GM12878 (cell line): Measurements from ENCODE around the gene SRGAP1. TPM values are rescaled to one million over a fixed set of nuclear protein-coding genes. Genes with fewer than 3 reads are reported as not detected.

Experiments
- ATAC-seq: fragments of 200-7000 bp; cut with Tn5 transposase; 3 replicates; pipeline ENCODE4 v1.9.1; 2020; ENCODE audit warnings: mild to moderate bottlenecking, moderate library complexity
- BruUV-seq: library from RNA; stranded (reverse); fragments of 400-500 nt; replicated peaks from 2 replicates; lab custom pipeline; 2021; lab: Mats Ljungman, UMichigan
- CTCF ChIA-PET: fragments of 300-600 bp; sonication (Branson Sonifier 250); formaldehyde crosslinking; extraction: SDS; loops from one replicate; lab custom pipeline; 2021; ENCODE audit warnings: inconsistent platforms; lab: Yijun Ruan, JAX
- POLR2A ChIA-PET: fragments of 350-600 bp; formaldehyde crosslinking; extraction: SDS; loops from one replicate; lab custom pipeline; 2021; ENCODE audit warnings: inconsistent platforms; lab: Charles Lee
- RAD21 ChIA-PET: fragments of 300-600 bp; sonication (Branson Sonifier 250); formaldehyde crosslinking; loops from one replicate; lab custom pipeline; 2023; ENCODE audit warnings: antibody characterized with exemption; ENCODE audit not compliant: unreplicated experiment; lab: Charles Lee
- SMC1A ChIA-PET: fragments of 300-600 bp; sonication (Branson Sonifier 250); formaldehyde crosslinking; loops from one replicate; lab custom pipeline; 2023; ENCODE audit not compliant: unreplicated experiment, uncharacterized antibody; lab: Charles Lee
- DNase-seq: peaks from one replicate; pipeline ENCODE4 v3.0.0-alpha.2; 2011; ENCODE audit warnings: low read depth, low spot score
- FAIRE-seq: peaks from 3 replicates; lab custom pipeline; 2011; peaks lifted over from hg19 to GRCh38; lab: Jason Lieb, UNC
- H2AFZ ChIP-seq: 2 replicates; pipeline ENCODE4 v1.6.0; 2011; ENCODE audit warnings: low read depth, low read length, control low read depth; ENCODE audit not compliant: control insufficient read depth
- H3K27ac ChIP-seq: 2 replicates; pipeline ENCODE4 v1.5.1; 2011; ENCODE audit warnings: control low read depth; ENCODE audit not compliant: control insufficient read depth, insufficient read depth
- H3K27me3 ChIP-seq, 2 experiments: replicated peaks in 1 of 2; 2 replicates each; pipeline versions ENCODE4 v1.6.0 to v1.6.1; 2011; ENCODE audit warnings: low read length in 1 of 2; ENCODE audit not compliant: control insufficient read depth in 2 of 2, insufficient read depth in 2 of 2
- H3K36me3 ChIP-seq, 2 experiments: 2 replicates each; pipeline ENCODE4 v1.5.1; 2011; ENCODE audit warnings: low read length in 1 of 2; ENCODE audit not compliant: control insufficient read depth in 2 of 2, insufficient read depth in 2 of 2
- H3K4me1 ChIP-seq: 2 replicates; pipeline ENCODE4 v1.6.1; 2011; ENCODE audit warnings: mild to moderate bottlenecking, low read length, moderate library complexity, mixed read lengths; ENCODE audit not compliant: control insufficient read depth, insufficient read depth
- H3K4me2 ChIP-seq: 2 replicates; pipeline ENCODE4 v1.6.0; 2011; ENCODE audit warnings: control low read depth; ENCODE audit not compliant: control insufficient read depth, insufficient read depth
- H3K4me3 ChIP-seq: fragments of 200-600 bp; sonication (generic); 2 replicates; pipeline ENCODE4 v1.5.1; 2016
- H3K79me2 ChIP-seq: 2 replicates; pipeline ENCODE4 v1.6.0; 2011; ENCODE audit warnings: low read length; ENCODE audit not compliant: control insufficient read depth, insufficient read depth
- H3K9ac ChIP-seq: 2 replicates; pipeline ENCODE4 v1.8.0; 2011; ENCODE audit warnings: low read length, control low read depth, mixed read lengths; ENCODE audit not compliant: control insufficient read depth, insufficient read depth
- H3K9me3 ChIP-seq: replicated peaks from 3 replicates; pipeline ENCODE4 v1.5.1; 2011; ENCODE audit warnings: mild to moderate bottlenecking, low read length; ENCODE audit not compliant: control insufficient read depth, insufficient read depth
- H4K20me1 ChIP-seq: 2 replicates; pipeline ENCODE4 v1.6.0; 2011; ENCODE audit not compliant: control insufficient read depth, insufficient read depth
- BCL3 ChIP-seq: IDR thresholded peaks from 2 replicates; pipeline ENCODE4 v1.6.1; 2011; ENCODE audit warnings: borderline replicate concordance, low read depth, mild to moderate bottlenecking, moderate library complexity, low read length; ENCODE audit not compliant: insufficient read depth, poor library complexity, severe bottlenecking
- CHD4 ChIP-seq: fragments of 200-600 bp; sonication (generic); IDR thresholded peaks from 2 replicates; pipeline ENCODE4 v1.6.1; 2016; ENCODE audit warnings: mild to moderate bottlenecking
- CREB1 ChIP-seq: IDR thresholded peaks from 2 replicates; pipeline ENCODE4 v1.6.1; 2012; ENCODE audit warnings: low read depth, mild to moderate bottlenecking, inconsistent platforms
- CREM ChIP-seq: IDR thresholded peaks from 2 replicates; pipeline ENCODE4 v1.6.1; 2014; ENCODE audit warnings: antibody characterized with exemption, low read depth
- MTA2 ChIP-seq: fragments of 450-650 bp; IDR thresholded peaks from 2 replicates; pipeline ENCODE4 v1.6.1; 2016; ENCODE audit warnings: low read depth, mild to moderate bottlenecking, moderate library complexity
- NR2C2 ChIP-seq: IDR thresholded peaks from 2 replicates; pipeline ENCODE4 v1.6.1; 2011; ENCODE audit warnings: borderline replicate concordance, low read depth; ENCODE audit not compliant: control insufficient read depth, insufficient read length
- PBX3 ChIP-seq: IDR thresholded peaks from 2 replicates; pipeline ENCODE4 v1.6.1; 2011; ENCODE audit warnings: mild to moderate bottlenecking, low read depth, low read length, moderate library complexity; ENCODE audit not compliant: insufficient replicate concordance
- PKNOX1 ChIP-seq: fragments of 450-650 bp; IDR thresholded peaks from 2 replicates; pipeline ENCODE4 v1.6.1; 2016; ENCODE audit warnings: mild to moderate bottlenecking
- RUNX3 ChIP-seq: IDR thresholded peaks from 2 replicates; pipeline ENCODE4 v1.6.1; 2012; ENCODE audit warnings: low read length, inconsistent platforms
- in situ Hi-C: fragments of 300-500 bp; cut with MboI; formaldehyde crosslinking; loops from 9 replicates; pipeline ENCODE4 v1.14.3; 2018; ENCODE audit warnings: mixed read lengths
- intact Hi-C: fragments of 100-400 bp; cut with micrococcal nuclease; formaldehyde crosslinking; loops from one replicate; pipeline ENCODE4 v1.14.2; 2022; ENCODE audit not compliant: unreplicated experiment
- polyA plus RNA-seq, 11 experiments: library from polyadenylated mRNA; depleted of rRNA in 4 of 11; unstranded in 6 of 11; stranded (reverse) in 5 of 11; fragments of >200 nt; fragmentation: Nextera tagmentation in 4 of 11; fragmentation: Illumina TruSeq in 1 of 11; extraction: Ambion mirVana in 4 of 11; extraction: Trizol in 1 of 11; gene quantifications; 1 replicate in 1 of 11; 2 replicates in 10 of 11; pipeline versions ENCODE4 v1.2.1 to v1.2.3, GENCODE V29; 2011 to 2016; ENCODE audit warnings: inconsistent platforms in 2 of 11, missing spikeins in 2 of 11, low read depth in 1 of 11
- total RNA-seq, 4 experiments: library from RNA; depleted of rRNA in 3 of 4; stranded (reverse); fragments of >200 nt in 3 of 4; fragmentation: Illumina TruSeq in 1 of 4; extraction: Trizol in 1 of 4; gene quantifications; 2 replicates each; pipeline versions ENCODE4 v1.2.1 to v1.2.3, GENCODE V29; 2013 to 2021

SRGAP1 gene
- total and polyA plus RNA-seq, 10 of the 15 experiments (the other 5 are each of a cell fraction or from before 2014, with no cell fraction given): 0.16 to 0.85 (median 0.46) TPM

- POLR2A ChIA-PET: no interaction called here
- RAD21 ChIA-PET: no interaction called here
These were observed 156.9 kb downstream of the SRGAP1 start for GRCh38 chr12:64001439-64001838.

More at GRCh38 chr12:64001439-64001838, 156.9 kb downstream of the SRGAP1 start:
- H3K4me3 ChIP-seq: no peak overlapping the region
- TF ChIP-seq CREB1 (no peak), MTA2 (no peak), CHD4 (no peak), BCL3 (no peak), RUNX3 (no peak), PBX3 (no peak), NR2C2 (no peak), PKNOX1 (no peak), CREM (no peak)
- TF ChIP-seq, all 136 proteins: peak for 0
- no peak overlapping the region for H3K4me2 ChIP-seq
- no peaks in the 10 kb centered on the region for H4K20me1 ChIP-seq
- no peaks in the 10 kb centered on the region for H3K36me3 ChIP-seq
- ATAC-seq (no peak), DNase-seq (no peak), FAIRE-seq (no peak)
- H3K27ac ChIP-seq: no peak overlapping the region
- no peaks in the 10 kb centered on the region for H3K79me2 ChIP-seq
- BruUV-seq: no TSS peak
- SMC1A ChIA-PET: no interaction called here
- no peaks in the 10 kb centered on the region for H3K4me1 ChIP-seq
- CTCF ChIA-PET: no interaction called here
- in situ Hi-C loops (no loop called here), intact Hi-C loops (no loop called here)
- H3K9ac ChIP-seq: no peak overlapping the region
- H3K27me3 ChIP-seq: no peaks in the 10 kb centered on the region; a peak in 1 of 4 replicates
- no peaks in the 10 kb centered on the region for H3K9me3 ChIP-seq
- H2AFZ ChIP-seq: no peak overlapping the region
